ENCODE data around the gene ATP9B.

- TF ChIP-seq EZH2 (IDR thresholded peaks at IDR 0.05; ENCODE audit: insufficient read depth, poor library complexity, severe bottlenecking) (no peak), EZH2phosphoT487 (IDR thresholded peaks at IDR 0.05; ENCODE audit: insufficient read depth, low read depth) (no peak)
These were observed 303.3 kb downstream of the ATP9B start for GRCh38 chr18:79372461-79372860.

All from GM23248 (cell line).